CD4-positive, alpha-beta T cell (primary cell): ENCODE measurements around the gene NBPF4. TPM values are rescaled to one million over a fixed set of nuclear protein-coding genes. Genes with fewer than 3 reads are reported as not detected.
"Not testable (repeated sequence)": the region's sequence is repeated elsewhere in the genome, so short reads cannot be mapped to it uniquely, and the experiment has no call there.

ENCODE experiments used
- ATAC-seq: fragments of 200-7000 bp; cut with Tn5 transposase; one replicate; pipeline ENCODE4 v1.10.0; 2022; ENCODE audit warnings: mild to moderate bottlenecking; ENCODE audit not compliant: poor library complexity
- CTCF ChIA-PET: fragments of 350-600 bp; sonication (Branson Sonifier 250); formaldehyde crosslinking; loops from one replicate; lab custom pipeline; 2021; ENCODE audit warnings: antibody characterized with exemption, inconsistent platforms; lab: Charles Lee
- POLR2A ChIA-PET: fragments of 350-600 bp; sonication (Branson Sonifier 250); formaldehyde crosslinking; loops from one replicate; lab custom pipeline; 2021; ENCODE audit warnings: antibody characterized with exemption, inconsistent platforms; lab: Charles Lee
- DNase-seq, 14 experiments: peaks; one replicate each; pipeline ENCODE4 v3.0.0-alpha.2; 2013 to 2020; ENCODE audit warnings: mixed read lengths in 2 of 14
- H3K27ac ChIP-seq, 2 donors: one replicate each; pipeline versions ENCODE4 v1.5.1 to v1.7.0; 2013; ENCODE audit warnings: low read length in 2 of 2, low read depth in 1 of 2, mild to moderate bottlenecking in 1 of 2
- H3K27me3 ChIP-seq, 2 experiments: 1 replicate in 1 of 2; 2 replicates in 1 of 2; pipeline versions ENCODE4 v1.6.1 to v1.7.0; 2013; ENCODE audit warnings: low read length in 2 of 2, control low read depth in 1 of 2, mild to moderate bottlenecking in 1 of 2, moderate library complexity in 1 of 2; ENCODE audit not compliant: insufficient read depth in 2 of 2, control insufficient read depth in 1 of 2
- H3K36me3 ChIP-seq: one replicate; pipeline ENCODE4 v1.6.1; 2013; ENCODE audit warnings: low read length, control low read depth; ENCODE audit not compliant: insufficient read depth
- H3K4me1 ChIP-seq: one replicate; pipeline ENCODE4 v1.6.1; 2013; ENCODE audit warnings: low read length, control low read depth; ENCODE audit not compliant: insufficient read depth
- H3K4me3 ChIP-seq: one replicate; pipeline ENCODE4 v1.5.1; 2013; ENCODE audit warnings: mild to moderate bottlenecking, low read length, moderate library complexity
- H3K9me3 ChIP-seq, 2 experiments: 1 replicate in 1 of 2; 2 replicates in 1 of 2; pipeline versions ENCODE4 v1.6.1 to v1.7.0; 2013; ENCODE audit warnings: low read length in 2 of 2, mild to moderate bottlenecking in 2 of 2, control low read depth in 1 of 2, moderate library complexity in 1 of 2; ENCODE audit not compliant: control insufficient read depth in 1 of 2, insufficient read depth in 1 of 2
- H3K27ac Mint-ChIP-seq: one replicate; pipeline ENCODE4 v1.8.0; 2020; ENCODE audit warnings: mixed read lengths
- H3K27me3 Mint-ChIP-seq: one replicate; pipeline ENCODE4 v1.8.0; 2021; ENCODE audit warnings: mixed read lengths
- H3K36me3 Mint-ChIP-seq: one replicate; pipeline ENCODE4 v1.8.0; 2021; ENCODE audit warnings: low read depth, mixed read lengths
- H3K4me1 Mint-ChIP-seq: one replicate; pipeline ENCODE4 v1.8.0; 2021; ENCODE audit warnings: low read depth, mixed read lengths
- H3K4me3 Mint-ChIP-seq: one replicate; pipeline ENCODE4 v1.8.0; 2020; ENCODE audit warnings: mild to moderate bottlenecking, mixed read lengths
- H3K9me3 Mint-ChIP-seq: one replicate; pipeline ENCODE4 v1.8.0; 2020; ENCODE audit warnings: mixed read lengths
- intact Hi-C, 2 experiments: fragments of 100-400 bp; cut with DNase I in 1 of 2; cut with micrococcal nuclease in 1 of 2; formaldehyde crosslinking; loops; one replicate each; pipeline versions ENCODE4 v1.15.1 to v1.9.0; 2023 to 2025; cut with DNase I, micrococcal nuclease
- total RNA-seq, 174 experiments: library from RNA in 2 of 174; stranded (reverse) in 2 of 174; gene quantifications; one replicate each; pipeline ENCODE4 v1.2.3 and lab custom pipeline; 2021 to 2026

The NBPF4 gene
- total RNA-seq, 2 experiments from 2014 or later: 0.11 TPM; not detected in 1

DNA sequence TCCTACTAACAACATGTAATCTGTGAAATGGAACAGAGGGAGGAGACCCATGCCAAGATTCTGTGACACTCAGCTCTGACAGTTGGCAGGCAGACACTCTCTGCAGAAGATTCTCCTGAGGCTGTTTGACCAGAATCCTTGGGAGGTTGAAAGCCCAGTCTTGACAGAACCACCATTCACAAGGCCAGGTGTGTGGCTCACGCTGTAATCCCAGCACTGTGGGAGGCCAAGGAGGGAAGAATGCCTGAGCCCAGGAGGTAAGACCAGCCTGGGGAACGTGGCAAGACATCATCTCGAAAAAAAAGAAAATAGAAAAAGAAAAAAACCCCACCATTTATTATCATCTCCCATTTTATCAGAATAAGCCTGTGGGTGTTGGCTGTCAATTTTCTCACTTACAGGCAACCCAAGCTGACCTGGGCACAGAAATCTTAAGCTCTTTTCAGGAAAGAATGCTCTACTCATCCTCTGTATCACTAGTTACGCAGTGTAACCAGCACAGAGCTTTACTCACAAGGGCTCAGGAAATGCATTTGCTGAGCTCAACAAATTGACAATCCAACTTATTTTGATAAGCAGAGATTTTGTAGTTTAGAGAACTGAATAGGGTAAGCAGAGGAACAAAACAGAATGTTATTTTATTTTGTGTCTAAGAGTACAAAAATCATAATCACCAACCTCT is 16.8 kb upstream of the NBPF4 start:
- H3K27me3 ChIP-seq, POLR2A ChIA-PET: not testable (repeated sequence)

DNA sequence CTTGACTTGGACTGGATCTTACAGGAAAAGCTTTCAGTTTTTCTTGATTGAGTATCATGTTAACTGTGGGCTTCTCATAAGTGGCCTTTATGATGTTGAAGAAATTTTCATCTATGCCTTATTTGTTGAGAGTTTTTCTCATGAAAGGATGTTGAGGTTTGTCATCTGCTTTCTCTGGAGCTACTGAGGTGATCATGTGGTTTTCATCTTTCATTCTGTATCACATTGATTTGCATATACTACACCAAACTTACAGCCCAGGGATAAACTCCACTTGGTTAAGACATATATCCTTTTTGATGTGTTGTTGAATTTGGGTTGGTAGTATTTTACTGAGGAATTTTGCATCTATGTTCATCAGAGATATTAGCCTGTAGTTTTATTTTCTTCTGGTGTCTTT is 11.6 kb upstream of the NBPF4 start:
- H3K27me3 Mint-ChIP-seq, H3K4me3 ChIP-seq, intact Hi-C loops, ATAC-seq, H3K27me3 ChIP-seq, H3K4me1 ChIP-seq, H3K36me3 ChIP-seq, POLR2A ChIA-PET, H3K4me3 Mint-ChIP-seq, H3K9me3 Mint-ChIP-seq, H3K36me3 Mint-ChIP-seq, H3K27ac ChIP-seq, H3K9me3 ChIP-seq, CTCF ChIA-PET, H3K27ac Mint-ChIP-seq, DNase-seq, H3K4me1 Mint-ChIP-seq: not testable (repeated sequence)

More for the DNA sequence above, 16.8 kb upstream of the NBPF4 start:
- H3K9me3 ChIP-seq, H3K27ac Mint-ChIP-seq, ATAC-seq, H3K36me3 ChIP-seq, H3K9me3 Mint-ChIP-seq, H3K36me3 Mint-ChIP-seq, CTCF ChIA-PET, H3K4me1 ChIP-seq, H3K4me1 Mint-ChIP-seq, intact Hi-C loops, H3K27ac ChIP-seq, H3K4me3 Mint-ChIP-seq, H3K27me3 Mint-ChIP-seq, DNase-seq, H3K4me3 ChIP-seq: not testable (repeated sequence)

DNA sequence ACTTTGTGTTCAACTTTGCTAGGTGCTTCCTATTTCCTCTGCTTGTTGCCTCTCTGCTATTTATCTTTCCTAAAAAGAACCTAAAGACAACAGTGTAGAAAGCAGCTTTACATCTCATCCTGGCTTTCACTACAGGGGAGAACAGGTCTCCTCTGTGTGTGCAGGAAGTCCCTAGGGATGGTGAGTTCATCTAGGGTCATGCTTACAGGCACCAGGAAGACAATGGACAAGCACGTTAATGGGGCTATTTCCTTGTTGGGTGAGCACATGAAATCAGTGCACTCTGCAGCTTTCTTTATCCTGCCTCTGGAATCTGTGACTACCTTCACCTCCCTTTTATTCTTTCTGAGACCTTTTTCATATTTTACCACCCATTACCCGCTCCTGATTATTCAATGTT is 4.5 kb downstream of the NBPF4 start:
- H3K4me1 Mint-ChIP-seq, H3K9me3 ChIP-seq, CTCF ChIA-PET, DNase-seq, POLR2A ChIA-PET, intact Hi-C loops, H3K27me3 Mint-ChIP-seq, H3K27ac ChIP-seq, H3K4me3 Mint-ChIP-seq, H3K9me3 Mint-ChIP-seq, H3K36me3 Mint-ChIP-seq, H3K36me3 ChIP-seq, H3K4me3 ChIP-seq, H3K27me3 ChIP-seq, ATAC-seq, H3K4me1 ChIP-seq, H3K27ac Mint-ChIP-seq: not testable (repeated sequence)

DNA sequence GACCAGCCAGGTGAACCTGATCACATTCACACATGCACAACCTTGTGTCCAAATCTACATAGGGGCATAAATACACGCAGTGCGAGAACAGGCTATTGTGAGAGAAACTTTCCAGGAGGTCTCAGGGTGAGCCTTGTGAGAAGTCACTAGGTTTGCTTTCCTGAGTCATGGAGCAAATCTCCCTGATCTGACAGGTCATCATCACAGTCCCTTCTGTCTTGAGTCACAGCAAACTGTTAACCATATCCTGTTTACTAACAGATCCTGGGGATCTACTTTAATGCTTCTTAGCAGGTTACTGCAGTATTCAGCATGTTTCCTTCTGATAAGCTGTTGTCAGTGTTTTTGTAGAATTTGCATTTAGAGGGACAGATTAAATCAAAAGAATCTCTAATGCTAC is 8.6 kb downstream of the NBPF4 start:
- H3K4me3 ChIP-seq, H3K27me3 ChIP-seq, H3K4me3 Mint-ChIP-seq, POLR2A ChIA-PET, H3K36me3 ChIP-seq, intact Hi-C loops, H3K27ac ChIP-seq, H3K4me1 ChIP-seq, CTCF ChIA-PET, H3K9me3 ChIP-seq, H3K4me1 Mint-ChIP-seq, H3K36me3 Mint-ChIP-seq, H3K27me3 Mint-ChIP-seq, H3K9me3 Mint-ChIP-seq, H3K27ac Mint-ChIP-seq, ATAC-seq: not testable (repeated sequence)
- peak in 1 of 14 experiments; percentile 6 for DNase-seq

DNA sequence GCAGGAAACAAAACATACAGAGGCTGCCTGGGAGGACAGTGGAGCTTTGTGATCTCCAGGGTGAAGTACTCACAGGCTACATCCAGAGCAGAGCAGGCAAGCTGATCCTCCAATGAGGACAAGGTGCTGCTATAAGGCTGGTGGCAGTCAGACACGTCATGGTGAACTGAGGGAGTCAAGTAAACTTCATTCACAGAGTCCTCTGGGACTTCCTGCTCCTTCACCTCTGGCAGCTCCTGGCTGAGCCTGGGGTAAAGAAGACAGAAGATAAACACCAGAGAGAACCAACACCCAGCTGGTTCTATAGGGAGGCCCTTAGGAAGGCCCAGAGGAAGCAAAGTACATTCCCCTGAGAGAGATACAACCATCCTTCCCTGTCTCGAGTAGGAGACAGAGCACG is 11.7 kb downstream of the NBPF4 start:
- H3K27ac ChIP-seq, H3K4me1 ChIP-seq, DNase-seq, CTCF ChIA-PET, ATAC-seq, H3K4me3 ChIP-seq, H3K27me3 Mint-ChIP-seq, H3K27ac Mint-ChIP-seq, H3K36me3 ChIP-seq, H3K36me3 Mint-ChIP-seq, H3K4me1 Mint-ChIP-seq, POLR2A ChIA-PET, H3K4me3 Mint-ChIP-seq, H3K27me3 ChIP-seq, intact Hi-C loops, H3K9me3 Mint-ChIP-seq, H3K9me3 ChIP-seq: not testable (repeated sequence)

DNA sequence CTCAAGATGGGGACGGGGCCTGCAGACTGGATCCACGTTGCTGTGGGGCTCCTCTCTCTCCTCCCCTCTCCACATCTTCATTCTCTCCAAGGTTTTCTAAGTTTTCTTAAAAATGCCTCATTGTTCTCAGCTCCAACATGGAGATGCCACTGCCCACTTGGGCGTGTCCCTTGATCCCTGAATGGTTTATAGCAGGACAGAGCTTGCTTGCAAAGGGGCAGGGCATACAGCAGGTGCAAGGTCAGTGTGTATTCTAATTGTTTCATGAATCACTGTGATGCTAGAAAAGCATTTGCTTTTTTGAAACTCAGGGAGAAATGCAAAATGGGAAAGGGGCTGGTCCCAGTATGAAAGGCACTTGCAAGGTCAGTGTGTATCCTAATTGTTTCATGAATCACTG is 13.9 kb downstream of the NBPF4 start:
- ATAC-seq, POLR2A ChIA-PET, H3K27me3 Mint-ChIP-seq, DNase-seq, H3K4me3 ChIP-seq, CTCF ChIA-PET, H3K4me1 Mint-ChIP-seq, H3K27ac ChIP-seq, intact Hi-C loops, H3K27ac Mint-ChIP-seq, H3K27me3 ChIP-seq, H3K9me3 ChIP-seq, H3K9me3 Mint-ChIP-seq, H3K4me1 ChIP-seq, H3K4me3 Mint-ChIP-seq, H3K36me3 Mint-ChIP-seq, H3K36me3 ChIP-seq: not testable (repeated sequence)

DNA sequence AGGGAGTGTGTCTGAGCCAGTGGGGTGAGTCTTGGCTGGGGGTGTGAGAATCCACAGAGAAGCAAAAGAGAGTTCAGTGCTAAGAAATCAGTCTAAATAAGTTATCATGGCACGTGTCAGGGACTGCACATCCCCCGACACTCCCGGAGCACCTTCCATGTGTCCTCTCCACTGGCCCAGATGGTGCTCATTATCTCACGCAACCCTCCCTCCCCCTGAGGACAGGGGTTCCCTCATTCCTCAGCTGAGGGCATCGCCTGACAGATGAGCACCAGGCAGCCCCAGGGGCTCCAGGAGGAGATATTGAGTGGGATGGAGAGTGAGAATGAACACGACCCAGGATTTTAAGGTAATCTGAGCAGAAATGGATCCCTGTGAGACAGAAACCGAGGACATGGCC is 16.1 kb downstream of the NBPF4 start:
- intact Hi-C loops, H3K4me1 ChIP-seq, H3K27ac ChIP-seq, H3K4me3 ChIP-seq, H3K36me3 Mint-ChIP-seq, H3K36me3 ChIP-seq, H3K9me3 ChIP-seq, ATAC-seq, DNase-seq, H3K27ac Mint-ChIP-seq, H3K4me1 Mint-ChIP-seq, CTCF ChIA-PET, POLR2A ChIA-PET, H3K27me3 ChIP-seq, H3K4me3 Mint-ChIP-seq, H3K9me3 Mint-ChIP-seq, H3K27me3 Mint-ChIP-seq: not testable (repeated sequence)
